H1 (cell line): ENCODE data around the gene USP36. TPM values are rescaled to one million over a fixed set of nuclear protein-coding genes. Genes with fewer than 3 reads are reported as not detected.

Experiments
- CTCF ChIA-PET: fragments of 300-600 bp; sonication (Branson Sonifier 250); formaldehyde crosslinking; loops from one replicate; lab custom pipeline; 2021; ENCODE audit not compliant: partially characterized antibody; lab: Charles Lee
- POLR2A ChIA-PET: fragments of 300-600 bp; sonication (Branson Sonifier 250); formaldehyde crosslinking; loops from one replicate; lab custom pipeline; 2021; ENCODE audit warnings: inconsistent platforms; ENCODE audit not compliant: partially characterized antibody; lab: Charles Lee
- DNase-seq, 2 experiments: peaks; one replicate each; pipeline versions ENCODE4 v3.0.0 to v3.0.0-alpha.2; 2010 to 2022; ENCODE audit warnings: low spot score in 2 of 2, low read depth in 1 of 2, mixed read lengths in 1 of 2
- FAIRE-seq: peaks from 2 replicates; lab custom pipeline; 2011; peaks lifted over from hg19 to GRCh38; lab: Jason Lieb, UNC
- H2AFZ ChIP-seq: 2 replicates; pipeline ENCODE4 v1.8.1; 2012; ENCODE audit warnings: low read length, inconsistent platforms
- H2AK5ac ChIP-seq: 2 replicates; pipeline ENCODE4 v1.6.1; 2013; ENCODE audit warnings: low read depth, low read length
- H2BK120ac ChIP-seq: replicated peaks from 2 replicates; pipeline ENCODE3; 2013; ENCODE audit warnings: low read depth, low read length, inconsistent platforms
- H2BK12ac ChIP-seq: 2 replicates; pipeline ENCODE4 v1.6.1; 2013; ENCODE audit warnings: low read depth, low read length
- H2BK15ac ChIP-seq: 2 replicates; pipeline ENCODE4 v1.6.1; 2013; ENCODE audit warnings: low read length
- H2BK20ac ChIP-seq: 2 replicates; pipeline ENCODE4 v1.6.1; 2013; ENCODE audit warnings: low read length
- H2BK5ac ChIP-seq: 2 replicates; pipeline ENCODE4 v1.6.1; 2013; ENCODE audit warnings: low read depth, low read length
- H3K14ac ChIP-seq: 2 replicates; pipeline ENCODE4 v1.6.1; 2013; ENCODE audit warnings: inconsistent platforms; ENCODE audit not compliant: insufficient read length
- H3K18ac ChIP-seq: 2 replicates; pipeline ENCODE4 v1.6.1; 2013; ENCODE audit warnings: low read length; ENCODE audit errors: extremely low read depth
- H3K23ac ChIP-seq: 2 replicates; pipeline ENCODE4 v1.6.1; 2013; ENCODE audit warnings: inconsistent platforms; ENCODE audit not compliant: insufficient read length
- H3K23me2 ChIP-seq: 2 replicates; pipeline ENCODE4 v1.6.1; 2013; ENCODE audit warnings: low read depth, low read length
- H3K27ac ChIP-seq: 2 replicates; pipeline ENCODE4 v1.6.1; 2011; ENCODE audit warnings: low read depth, low read length, inconsistent platforms
- H3K27me3 ChIP-seq, 4 experiments: replicated peaks in 1 of 4; 1 replicate in 1 of 4; 2 replicates in 3 of 4; pipeline versions ENCODE4 v1.6.1 to v1.8.1; 2011 to 2013; ENCODE audit warnings: low read length in 3 of 4, mild to moderate bottlenecking in 3 of 4, inconsistent platforms in 2 of 4, mixed read lengths in 2 of 4, moderate library complexity in 1 of 4; ENCODE audit not compliant: control insufficient read depth in 3 of 4, insufficient read depth in 3 of 4; ENCODE audit errors: extremely low read depth in 1 of 4
- H3K36me3 ChIP-seq, 4 experiments: 2 replicates each; pipeline versions ENCODE4 v1.6.1 to v1.8.1; 2011 to 2013; ENCODE audit warnings: mild to moderate bottlenecking in 4 of 4, low read length in 3 of 4, moderate library complexity in 2 of 4, control low read depth in 1 of 4, inconsistent platforms in 1 of 4; ENCODE audit not compliant: insufficient read depth in 4 of 4, control insufficient read depth in 2 of 4
- H3K4ac ChIP-seq: replicated peaks from 2 replicates; pipeline ENCODE3; 2013; ENCODE audit warnings: low read length, low read depth, mixed read lengths, inconsistent platforms; ENCODE audit not compliant: insufficient read length
- H3K4me1 ChIP-seq, 4 experiments: replicated peaks in 1 of 4; 1 replicate in 1 of 4; 2 replicates in 3 of 4; pipeline versions ENCODE4 v1.6.1 to v1.8.1; 2011 to 2013; ENCODE audit warnings: low read length in 3 of 4, inconsistent platforms in 2 of 4, mixed read lengths in 1 of 4; ENCODE audit not compliant: insufficient read depth in 4 of 4, control insufficient read depth in 3 of 4
- H3K4me2 ChIP-seq, 2 experiments: 2 replicates each; pipeline versions ENCODE4 v1.6.1 to v1.8.1; 2011 to 2013; ENCODE audit warnings: low read depth in 2 of 2, low read length in 2 of 2, control low read depth in 1 of 2, inconsistent platforms in 1 of 2, mild to moderate bottlenecking in 1 of 2; ENCODE audit not compliant: insufficient read depth in 1 of 2
- H3K4me3 ChIP-seq, 4 experiments: fragments of 200-600, 300-600 bp in 1 of 4; sonication (generic), shearing (Covaris generic), sonication (Bioruptor Twin) in 1 of 4; 2 replicates each; pipeline versions ENCODE4 v1.5.1 to v1.8.1; 2011 to 2016; ENCODE audit warnings: low read length in 4 of 4, low read depth in 3 of 4, control low read depth in 2 of 4, inconsistent platforms in 2 of 4, mild to moderate bottlenecking in 2 of 4, mixed read lengths in 1 of 4, moderate library complexity in 1 of 4; ENCODE audit not compliant: insufficient read depth in 2 of 4; ENCODE audit errors: extremely low read depth in 1 of 4
- H3K56ac ChIP-seq: replicated peaks from 2 replicates; pipeline ENCODE3; 2013; ENCODE audit warnings: low read depth, mild to moderate bottlenecking, mixed read lengths, low read length, inconsistent platforms; ENCODE audit not compliant: insufficient read length
- H3K79me1 ChIP-seq: 2 replicates; pipeline ENCODE4 v1.6.1; 2013; ENCODE audit warnings: low read depth, low read length, control low read depth
- H3K79me2 ChIP-seq, 2 experiments: 2 replicates each; pipeline versions ENCODE4 v1.6.1 to v1.8.1; 2012 to 2013; ENCODE audit warnings: low read length in 2 of 2, mild to moderate bottlenecking in 2 of 2, inconsistent platforms in 1 of 2; ENCODE audit not compliant: insufficient read depth in 2 of 2, control insufficient read depth in 1 of 2
- H3K9ac ChIP-seq, 4 experiments: replicated peaks in 1 of 4; 1 replicate in 1 of 4; 2 replicates in 3 of 4; pipeline versions ENCODE4 v1.6.1 to v1.8.1; 2011 to 2013; ENCODE audit warnings: low read depth in 3 of 4, low read length in 3 of 4, control low read depth in 2 of 4, mild to moderate bottlenecking in 2 of 4, moderate library complexity in 2 of 4, inconsistent platforms in 1 of 4; ENCODE audit errors: extremely low read depth in 1 of 4
- H3K9me3 ChIP-seq, 2 experiments: 2 replicates each; pipeline versions ENCODE4 v1.6.1 to v1.8.1; 2012 to 2013; ENCODE audit warnings: mild to moderate bottlenecking in 2 of 2, moderate library complexity in 2 of 2, control low read depth in 1 of 2, inconsistent platforms in 1 of 2, low read depth in 1 of 2, low read length in 1 of 2, mixed read lengths in 1 of 2; ENCODE audit not compliant: insufficient read depth in 2 of 2
- H4K20me1 ChIP-seq, 2 experiments: replicated peaks in 1 of 2; 2 replicates each; pipeline versions ENCODE3 to v1.8.1; 2011 to 2013; ENCODE audit warnings: inconsistent platforms in 2 of 2, low read length in 2 of 2, mild to moderate bottlenecking in 1 of 2; ENCODE audit not compliant: insufficient read depth in 2 of 2, control insufficient read depth in 1 of 2
- H4K5ac ChIP-seq: 2 replicates; pipeline ENCODE4 v1.6.1; 2013; ENCODE audit warnings: low read length, low read depth, mixed read lengths, inconsistent platforms; ENCODE audit not compliant: insufficient read length
- H4K8ac ChIP-seq: 2 replicates; pipeline ENCODE4 v1.8.0; 2013; ENCODE audit warnings: mild to moderate bottlenecking, moderate library complexity, low read length, inconsistent platforms; ENCODE audit not compliant: insufficient read depth; ENCODE audit errors: extremely low read depth
- H4K91ac ChIP-seq: replicated peaks from 2 replicates; pipeline ENCODE3; 2013; ENCODE audit warnings: low read length, mixed read lengths, inconsistent platforms; ENCODE audit not compliant: insufficient read length
- CHD1 ChIP-seq: IDR thresholded peaks from 2 replicates; pipeline ENCODE4 v1.6.1; 2012; ENCODE audit warnings: low read depth, low read length, improper control_type of control experiment
- CREB1 ChIP-seq: IDR thresholded peaks from 2 replicates; pipeline ENCODE4 v1.6.1; 2012; ENCODE audit warnings: inconsistent platforms
- HDAC2 ChIP-seq, 2 experiments: fragments of 300-600 bp in 1 of 2; sonication (generic) in 1 of 2; IDR thresholded peaks; 2 replicates each; pipeline ENCODE4 v1.6.1; 2011 to 2012; ENCODE audit warnings: low read depth in 2 of 2, low read length in 2 of 2, mild to moderate bottlenecking in 2 of 2, moderate library complexity in 2 of 2, borderline replicate concordance in 1 of 2, inconsistent platforms in 1 of 2
- RAD21 ChIP-seq, 2 experiments: IDR thresholded peaks in 1 of 2; conservative IDR thresholded peaks in 1 of 2; 2 replicates each; pipeline ENCODE4 v1.6.1; 2011; ENCODE audit warnings: low read depth in 2 of 2, low read length in 2 of 2, improper control_type of control experiment in 1 of 2, inconsistent platforms in 1 of 2, mild to moderate bottlenecking in 1 of 2, moderate library complexity in 1 of 2
- SUZ12 ChIP-seq: fragments of 200-600 bp; sonication (generic); IDR thresholded peaks from 2 replicates; pipeline ENCODE4 v1.6.1; 2012; ENCODE audit warnings: mild to moderate bottlenecking, inconsistent platforms, low read length, moderate library complexity, mixed read lengths
- TAF7 ChIP-seq: optimal IDR thresholded peaks from 2 replicates; pipeline ENCODE3; 2011; ENCODE audit warnings: low read depth, mild to moderate bottlenecking, inconsistent platforms, low read length, moderate library complexity, borderline replicate concordance
- USF2 ChIP-seq: IDR thresholded peaks from 2 replicates; pipeline ENCODE4 v1.6.1; 2011; ENCODE audit warnings: low read length, improper control_type of control experiment
- WGBS, 2 experiments: shearing (Covaris generic) in 1 of 2; methylation state at CpG; one replicate each; pipeline versions ENCODE4 v1.1.6 to v1.1.7; 2013 to 2015; ENCODE audit warnings: low lambda C conversion rate in 2 of 2, mixed read lengths in 2 of 2, inconsistent platforms in 1 of 2, low coverage in 1 of 2, missing lambda C conversion rate in 1 of 2; ENCODE audit not compliant: insufficient replicate concordance in 2 of 2, insufficient coverage in 1 of 2, insufficient read length in 1 of 2; ENCODE audit errors: extremely low coverage in 1 of 2, missing lambda C conversion rate in 1 of 2; 5-methylcytosine and 5-hydroxymethylcytosine counted together
- polyA plus RNA-seq, 7 experiments: library from polyadenylated mRNA; depleted of rRNA in 3 of 7; stranded (reverse) in 5 of 7; unstranded in 2 of 7; fragments of >200 nt in 5 of 7; fragments of 200-250 nt in 2 of 7; gene quantifications; 1 replicate in 5 of 7; 2 replicates in 1 of 7; 4 replicates in 1 of 7; pipeline versions ENCODE4 v1.2.1 to v1.2.3, GENCODE V29; 2011 to 2013; ENCODE audit warnings: missing spikeins in 2 of 7, mixed read lengths in 2 of 7
- total RNA-seq: library from RNA; stranded (reverse); fragmentation: NEBNext Ultra II Directional; extraction: Animal tissue kit (Norgen Biotek cat#: 25700); gene quantifications from 2 replicates; pipeline ENCODE4 v1.2.1, GENCODE V29; 2021
- TF ChIP-seq, protein P1 (sequence below), 3 experiments: IDR thresholded peaks; 1 replicate in 2 of 3; 2 replicates in 1 of 3; pipeline versions ENCODE4 v1.5.1 to v1.6.1; 2011; ENCODE audit warnings: low read length in 3 of 3, mild to moderate bottlenecking in 3 of 3, inconsistent platforms in 2 of 3, low read depth in 1 of 3, moderate library complexity in 1 of 3; ENCODE audit not compliant: insufficient read depth in 1 of 3; ENCODE audit errors: control extremely low read depth in 1 of 3

The USP36 gene
- total and polyA plus RNA-seq, 2 of the 8 experiments (the other 6 are each of a cell fraction or from before 2014, with no cell fraction given), result 40.7 to 67.7 TPM

DNA sequence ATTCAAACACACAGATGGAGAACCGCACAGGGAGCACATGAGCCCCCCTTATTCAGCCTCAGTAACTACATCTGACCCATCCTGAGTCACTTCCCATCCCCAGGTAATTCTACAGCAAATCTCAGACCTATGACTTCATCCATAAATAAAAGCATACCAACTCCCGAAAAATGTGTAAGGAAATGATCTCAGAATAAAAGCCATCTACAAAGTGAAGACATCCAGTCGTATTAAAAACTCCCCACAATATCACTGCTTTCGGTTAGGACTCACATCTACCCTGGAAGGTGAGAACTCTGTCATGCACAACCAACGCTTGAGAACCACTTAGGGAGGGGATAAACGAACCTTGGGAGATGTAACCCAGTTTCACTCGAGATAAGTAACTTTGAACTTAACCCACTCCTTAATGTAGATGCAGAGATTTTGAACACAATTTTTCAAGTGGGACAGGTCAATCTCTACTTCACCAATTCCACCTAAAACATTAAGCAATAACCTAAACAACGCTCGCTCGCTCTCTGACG lies 1.3 kb downstream of the USP36 start:
- no peak overlapping the region for H2AFZ ChIP-seq
- WGBS, 2 experiments, result 39% methylated on average over 11 of the region's 11 CpGs; no CpG with 5 or more reads in 1 of the 2 experiments
- peak overlapping the region; percentile 68 to 93 (median 86) for H3K4me3 ChIP-seq
- TF ChIP-seq TAF7 (no peak), USF2 (no peak), CHD1 (no peak), SUZ12 (no peak), HDAC2 (IDR thresholded peaks at IDR 0.05; ENCODE audit: borderline replicate concordance in 1 of 2, low read depth in 2 of 2, low read length in 2 of 2) (no peak), CREB1 (no peak), RAD21 (IDR thresholded peaks at IDR 0.05 in 1 of 2, conservative IDR thresholded peaks at IDR 0.05 in 1 of 2; ENCODE audit: low read depth in 2 of 2, low read length in 2 of 2) (no peak)
- TF ChIP-seq, protein P1, sequence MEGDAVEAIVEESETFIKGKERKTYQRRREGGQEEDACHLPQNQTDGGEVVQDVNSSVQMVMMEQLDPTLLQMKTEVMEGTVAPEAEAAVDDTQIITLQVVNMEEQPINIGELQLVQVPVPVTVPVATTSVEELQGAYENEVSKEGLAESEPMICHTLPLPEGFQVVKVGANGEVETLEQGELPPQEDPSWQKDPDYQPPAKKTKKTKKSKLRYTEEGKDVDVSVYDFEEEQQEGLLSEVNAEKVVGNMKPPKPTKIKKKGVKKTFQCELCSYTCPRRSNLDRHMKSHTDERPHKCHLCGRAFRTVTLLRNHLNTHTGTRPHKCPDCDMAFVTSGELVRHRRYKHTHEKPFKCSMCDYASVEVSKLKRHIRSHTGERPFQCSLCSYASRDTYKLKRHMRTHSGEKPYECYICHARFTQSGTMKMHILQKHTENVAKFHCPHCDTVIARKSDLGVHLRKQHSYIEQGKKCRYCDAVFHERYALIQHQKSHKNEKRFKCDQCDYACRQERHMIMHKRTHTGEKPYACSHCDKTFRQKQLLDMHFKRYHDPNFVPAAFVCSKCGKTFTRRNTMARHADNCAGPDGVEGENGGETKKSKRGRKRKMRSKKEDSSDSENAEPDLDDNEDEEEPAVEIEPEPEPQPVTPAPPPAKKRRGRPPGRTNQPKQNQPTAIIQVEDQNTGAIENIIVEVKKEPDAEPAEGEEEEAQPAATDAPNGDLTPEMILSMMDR (IDR thresholded peaks at IDR 0.05; ENCODE audit: control extremely low read depth in 1 of 3, insufficient read depth in 1 of 3, low read depth in 1 of 3, low read length in 3 of 3), result no peak

More for the DNA sequence above, 1.3 kb downstream of the USP36 start:
- peaks cover 18 to 28% of the 10 kb centered on the region in 2 experiments for H3K79me2 ChIP-seq
- H4K20me1 ChIP-seq, result peaks cover 7 to 23% of the 10 kb centered on the region in 2 experiments
- H2BK15ac ChIP-seq, result no peak overlapping the region
- H2BK5ac ChIP-seq, result no peak overlapping the region
- peak overlapping the region; percentile 84 to 99 for H3K4me2 ChIP-seq
- H3K56ac ChIP-seq, result peak overlapping the region; percentile 51
- H3K4me1 ChIP-seq, result peaks cover 2 to 12% (median 5%) of the 10 kb centered on the region in 4 experiments
- ChIA-PET CTCF (no interaction called here), POLR2A (interaction anchor here (0.6 to 1.4 kb wide), 2 partner anchors 20 to 27 kb away, joined by 3 to 5 read pairs; no protein-coding TSS in a partner anchor)
- H3K18ac ChIP-seq, result no peak overlapping the region
- peaks cover 5% of the 10 kb centered on the region for H3K79me1 ChIP-seq
- no peak overlapping the region; the same call in 1 of the 2 replicates for H3K27ac ChIP-seq
- FAIRE-seq (no peak), DNase-seq (no peak)
- H3K23me2 ChIP-seq, result peaks cover 3% of the 10 kb centered on the region
- no peaks in the 10 kb centered on the region for H3K27me3 ChIP-seq
- no peak overlapping the region for H2BK20ac ChIP-seq
- no peak overlapping the region for H4K8ac ChIP-seq
- H3K9me3 ChIP-seq, result no peaks in the 10 kb centered on the region
- H3K36me3 ChIP-seq, result peaks cover 19 to 37% (median 31%) of the 10 kb centered on the region in 4 experiments
- H2BK120ac ChIP-seq, result no peak overlapping the region
- H4K91ac ChIP-seq, result no peak overlapping the region
- peak overlapping the region; percentile 77; the same call in 1 of the 2 replicates for H2AK5ac ChIP-seq
- no peak overlapping the region for H3K4ac ChIP-seq
- no peak overlapping the region for H4K5ac ChIP-seq
- H3K14ac ChIP-seq, result no peak overlapping the region
- H3K9ac ChIP-seq, result peak overlapping the region; percentile 82 to 98 (median 88)
- H2BK12ac ChIP-seq, result no peak overlapping the region
- no peak overlapping the region for H3K23ac ChIP-seq
